Stimulated activated CD8-positive, alpha-beta memory T cell treated with anti-CD3 and anti-CD28 coated beads, Interleukin-4, amount 100 ng/mL, for 24 hours (primary cell): Measurements from ENCODE around the gene SURF4.
"Not testable (repeated sequence)": the region's sequence is repeated elsewhere in the genome, so short reads cannot be mapped to it uniquely, and the experiment has no call there.

Experiments
- DNase-seq: peaks from one replicate; pipeline ENCODE4 v3.0.0-alpha.2; 2020; ENCODE audit warnings: low read depth

The SURF4 gene

GRCh38 chr9:133352635-133353340, 23.1 kb downstream of the SURF4 start:
- DNase-seq: no peak

GRCh38 chr9:133351908-133352634, 23.8 kb downstream of the SURF4 start:
- no peak for DNase-seq

GRCh38 chr9:133351526-133351907, 24.3 kb downstream of the SURF4 start:
- no peak for DNase-seq

GRCh38 chr9:133349965-133350616, 25.8 kb downstream of the SURF4 start:
- no peak for DNase-seq

GRCh38 chr9:133348718-133349573, 26.9 kb downstream of the SURF4 start:
- DNase-seq: no peak

GRCh38 chr9:133347985-133348717, 27.7 kb downstream of the SURF4 start, which contains the start of the genes MED22 and RPL7A:
TSS of gene MED22 (minus strand) at chr9:133348131. CDS start at chr9:133346662, 1,469 bp downstream.
TSS of gene RPL7A (plus strand) at chr9:133348218. CDS start at chr9:133348244, 26 bp downstream.
- peak; percentile 84 for DNase-seq

GRCh38 chr9:133347515-133347984, 28.3 kb downstream of the SURF4 start:
- no peak for DNase-seq

- no peak for DNase-seq
These were observed 29.7 kb downstream of the SURF4 start for GRCh38 chr9:133346021-133346785.

- no peak for DNase-seq
These were observed 30.3 kb downstream of the SURF4 start for GRCh38 chr9:133345596-133345995.

- DNase-seq: no peak
These were observed 30.9 kb downstream of the SURF4 start for GRCh38 chr9:133344979-133345378.

- DNase-seq: no peak
These were observed 31.8 kb downstream of the SURF4 start for GRCh38 chr9:133344071-133344470.

GRCh38 chr9:133342570-133342969, 33.3 kb downstream of the SURF4 start:
- no peak for DNase-seq

- no peak for DNase-seq
These were observed 33.8 kb downstream of the SURF4 start for GRCh38 chr9:133342069-133342406.

GRCh38 chr9:133341369-133342068, 34.3 kb downstream of the SURF4 start:
- DNase-seq: no peak

GRCh38 chr9:133340916-133341315, 34.9 kb downstream of the SURF4 start:
- DNase-seq: no peak

- no peak for DNase-seq
These were observed 35.6 kb downstream of the SURF4 start for GRCh38 chr9:133340256-133340655.

- no peak for DNase-seq
These were observed 36.2 kb downstream of the SURF4 start for GRCh38 chr9:133339641-133340040.

- peak; percentile 89 for DNase-seq
These were observed 39.7 kb downstream of the SURF4 start, which contains the start of gene SURF6 for GRCh38 chr9:133335924-133336811. TSS of gene SURF6 (minus strand) at chr9:133336188. CDS start at chr9:133336132, 56 bp downstream.

GRCh38 chr9:133334888-133335287, 41.0 kb downstream of the SURF4 start:
- not testable (repeated sequence) for DNase-seq
